ENCODE measurements around the gene ANTKMT.
A peak's percentile ranks its signal among the peaks of the same experiment; 100 is the strongest.

ANTKMT gene

DNA sequence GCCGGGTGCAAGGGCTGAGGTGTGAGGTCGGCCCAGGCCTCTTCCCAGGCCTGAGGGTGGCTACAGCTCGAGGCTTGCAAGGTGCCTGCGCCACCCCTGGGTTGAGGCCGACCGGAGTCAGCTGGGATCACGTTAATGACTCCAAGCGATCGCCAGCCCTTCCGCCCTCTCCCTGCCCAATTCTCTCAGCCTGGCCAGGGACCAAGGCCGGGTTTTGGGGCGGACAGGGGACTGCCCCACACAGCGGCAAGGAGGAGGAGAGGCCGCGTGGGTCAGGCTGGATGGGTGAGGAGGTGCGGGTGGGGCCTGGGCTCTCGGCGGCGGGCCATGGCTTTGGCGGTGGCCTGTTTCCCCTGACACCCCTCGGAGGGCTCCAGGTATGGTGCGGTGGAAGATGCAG lies 27.6 kb upstream of the ANTKMT start:
- Histone ChIP-seq H3K27ac (replicated peaks) (no peak overlapping the region), H3K27me3 (ENCODE audit: insufficient read depth, poor library complexity, severe bottlenecking) (peaks cover 36% of the 10 kb centered on the region), H3K4me3 (replicated peaks; ENCODE audit: insufficient read depth, low read length) (no peak overlapping the region)
- no peak for TF ChIP-seq GABPA (IDR thresholded peaks at IDR 0.05; ENCODE audit: low read depth)
- TF ChIP-seq, protein P1, sequence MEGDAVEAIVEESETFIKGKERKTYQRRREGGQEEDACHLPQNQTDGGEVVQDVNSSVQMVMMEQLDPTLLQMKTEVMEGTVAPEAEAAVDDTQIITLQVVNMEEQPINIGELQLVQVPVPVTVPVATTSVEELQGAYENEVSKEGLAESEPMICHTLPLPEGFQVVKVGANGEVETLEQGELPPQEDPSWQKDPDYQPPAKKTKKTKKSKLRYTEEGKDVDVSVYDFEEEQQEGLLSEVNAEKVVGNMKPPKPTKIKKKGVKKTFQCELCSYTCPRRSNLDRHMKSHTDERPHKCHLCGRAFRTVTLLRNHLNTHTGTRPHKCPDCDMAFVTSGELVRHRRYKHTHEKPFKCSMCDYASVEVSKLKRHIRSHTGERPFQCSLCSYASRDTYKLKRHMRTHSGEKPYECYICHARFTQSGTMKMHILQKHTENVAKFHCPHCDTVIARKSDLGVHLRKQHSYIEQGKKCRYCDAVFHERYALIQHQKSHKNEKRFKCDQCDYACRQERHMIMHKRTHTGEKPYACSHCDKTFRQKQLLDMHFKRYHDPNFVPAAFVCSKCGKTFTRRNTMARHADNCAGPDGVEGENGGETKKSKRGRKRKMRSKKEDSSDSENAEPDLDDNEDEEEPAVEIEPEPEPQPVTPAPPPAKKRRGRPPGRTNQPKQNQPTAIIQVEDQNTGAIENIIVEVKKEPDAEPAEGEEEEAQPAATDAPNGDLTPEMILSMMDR (IDR thresholded peaks at IDR 0.05; ENCODE audit: insufficient read depth, low read length): no peak
- TF ChIP-seq POLR2AphosphoS5 (IDR thresholded peaks at IDR 0.05; ENCODE audit: low read depth): peak; percentile 26
- TF ChIP-seq, protein P2, sequence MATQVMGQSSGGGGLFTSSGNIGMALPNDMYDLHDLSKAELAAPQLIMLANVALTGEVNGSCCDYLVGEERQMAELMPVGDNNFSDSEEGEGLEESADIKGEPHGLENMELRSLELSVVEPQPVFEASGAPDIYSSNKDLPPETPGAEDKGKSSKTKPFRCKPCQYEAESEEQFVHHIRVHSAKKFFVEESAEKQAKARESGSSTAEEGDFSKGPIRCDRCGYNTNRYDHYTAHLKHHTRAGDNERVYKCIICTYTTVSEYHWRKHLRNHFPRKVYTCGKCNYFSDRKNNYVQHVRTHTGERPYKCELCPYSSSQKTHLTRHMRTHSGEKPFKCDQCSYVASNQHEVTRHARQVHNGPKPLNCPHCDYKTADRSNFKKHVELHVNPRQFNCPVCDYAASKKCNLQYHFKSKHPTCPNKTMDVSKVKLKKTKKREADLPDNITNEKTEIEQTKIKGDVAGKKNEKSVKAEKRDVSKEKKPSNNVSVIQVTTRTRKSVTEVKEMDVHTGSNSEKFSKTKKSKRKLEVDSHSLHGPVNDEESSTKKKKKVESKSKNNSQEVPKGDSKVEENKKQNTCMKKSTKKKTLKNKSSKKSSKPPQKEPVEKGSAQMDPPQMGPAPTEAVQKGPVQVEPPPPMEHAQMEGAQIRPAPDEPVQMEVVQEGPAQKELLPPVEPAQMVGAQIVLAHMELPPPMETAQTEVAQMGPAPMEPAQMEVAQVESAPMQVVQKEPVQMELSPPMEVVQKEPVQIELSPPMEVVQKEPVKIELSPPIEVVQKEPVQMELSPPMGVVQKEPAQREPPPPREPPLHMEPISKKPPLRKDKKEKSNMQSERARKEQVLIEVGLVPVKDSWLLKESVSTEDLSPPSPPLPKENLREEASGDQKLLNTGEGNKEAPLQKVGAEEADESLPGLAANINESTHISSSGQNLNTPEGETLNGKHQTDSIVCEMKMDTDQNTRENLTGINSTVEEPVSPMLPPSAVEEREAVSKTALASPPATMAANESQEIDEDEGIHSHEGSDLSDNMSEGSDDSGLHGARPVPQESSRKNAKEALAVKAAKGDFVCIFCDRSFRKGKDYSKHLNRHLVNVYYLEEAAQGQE (IDR thresholded peaks at IDR 0.05; ENCODE audit: insufficient replicate concordance, low read depth): no peak
- DNase-seq (ENCODE audit: low read depth in 1 of 2, low spot score in 1 of 2): no peak

DNA sequence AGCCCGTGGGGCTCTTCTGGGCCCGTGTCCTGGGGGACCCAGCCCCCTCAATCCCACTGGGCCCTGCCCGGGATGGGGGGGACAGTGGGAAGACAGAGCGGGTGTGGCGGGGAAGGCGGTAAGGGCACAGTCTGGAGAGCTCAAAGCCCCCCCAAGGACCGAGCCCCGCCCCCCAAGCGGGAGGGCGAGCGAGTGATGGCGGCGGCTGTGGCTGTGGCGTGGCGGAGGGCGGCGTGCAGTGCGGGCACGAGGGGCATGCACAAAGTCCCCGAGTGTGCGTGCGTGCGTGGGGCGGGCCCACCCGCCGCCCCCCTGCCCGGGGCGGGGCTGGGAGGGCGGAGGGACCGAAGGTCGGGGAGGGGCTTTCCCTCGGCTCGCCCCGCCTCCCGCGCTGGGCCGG lies 27.2 kb upstream of the ANTKMT start:
- no peak overlapping the region for H3K4me3 ChIP-seq (replicated peaks; ENCODE audit: insufficient read depth, low read length)
- peaks cover 36% of the 10 kb centered on the region for H3K27me3 ChIP-seq (ENCODE audit: insufficient read depth, poor library complexity, severe bottlenecking)
- no peak overlapping the region for H3K27ac ChIP-seq (replicated peaks)
- no peak for DNase-seq (ENCODE audit: low read depth in 1 of 2, low spot score in 1 of 2)
- no peak; the same call in 1 of the 2 replicates for TF ChIP-seq POLR2AphosphoS5 (IDR thresholded peaks at IDR 0.05; ENCODE audit: low read depth)
- TF ChIP-seq, protein P1 (IDR thresholded peaks at IDR 0.05; ENCODE audit: insufficient read depth, low read length): no peak
- no peak for TF ChIP-seq SPI1 (IDR thresholded peaks at IDR 0.05; ENCODE audit: borderline replicate concordance, low read depth)
- TF ChIP-seq, protein P2 (IDR thresholded peaks at IDR 0.05; ENCODE audit: insufficient replicate concordance, low read depth): no peak
- TF ChIP-seq GABPA (IDR thresholded peaks at IDR 0.05; ENCODE audit: low read depth): no peak

DNA sequence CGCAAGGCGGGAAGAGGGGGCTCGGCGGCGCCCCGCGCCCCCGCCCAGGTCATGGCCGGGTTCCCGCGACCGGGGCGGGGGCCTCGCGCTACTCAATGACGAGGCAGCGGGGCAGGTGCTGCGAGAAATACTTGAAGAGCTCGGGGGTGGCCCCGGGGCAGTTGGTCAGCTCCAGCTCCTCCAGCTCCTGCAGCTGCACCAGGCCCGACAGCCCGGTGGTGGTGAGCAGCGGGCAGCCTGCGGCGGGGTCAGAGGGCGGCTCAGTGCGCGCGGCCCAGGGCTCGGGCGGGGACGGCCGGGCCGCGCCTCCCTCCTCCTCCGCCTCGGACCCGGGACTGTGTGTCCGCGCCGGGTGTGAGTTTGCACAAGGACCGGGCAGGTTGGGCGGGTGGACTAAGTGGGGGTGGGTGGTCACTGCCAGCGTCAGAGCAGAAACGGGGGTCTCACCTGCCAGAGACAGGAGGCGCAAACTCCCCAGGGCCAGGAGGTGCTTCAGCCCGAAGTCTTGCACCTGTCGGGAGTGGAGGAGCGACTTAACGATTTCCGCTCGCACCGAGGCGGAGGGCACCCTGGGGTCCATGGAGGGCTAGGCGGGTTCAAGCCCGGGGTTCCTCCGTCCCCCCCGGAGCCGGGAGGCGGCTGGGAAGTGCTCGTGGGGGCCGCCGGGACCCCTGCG lies 26.6 kb upstream of the ANTKMT start:
- Histone ChIP-seq H3K27me3 (ENCODE audit: insufficient read depth, poor library complexity, severe bottlenecking) (peaks cover 41% of the 10 kb centered on the region), H3K27ac (replicated peaks) (no peak overlapping the region), H3K4me3 (replicated peaks; ENCODE audit: insufficient read depth, low read length) (no peak overlapping the region)
- no peak for DNase-seq (ENCODE audit: low read depth in 1 of 2, low spot score in 1 of 2)
- TF ChIP-seq, protein P2 (IDR thresholded peaks at IDR 0.05; ENCODE audit: insufficient replicate concordance, low read depth): no peak
- TF ChIP-seq, protein P1 (IDR thresholded peaks at IDR 0.05; ENCODE audit: insufficient read depth, low read length): no peak
- TF ChIP-seq SPI1 (IDR thresholded peaks at IDR 0.05; ENCODE audit: borderline replicate concordance, low read depth): no peak
- TF ChIP-seq POLR2AphosphoS5 (IDR thresholded peaks at IDR 0.05; ENCODE audit: low read depth): no peak
- TF ChIP-seq GABPA (IDR thresholded peaks at IDR 0.05; ENCODE audit: low read depth): no peak

All from HL-60 (cell line).